ENCODE measurements around the gene LARGE1. TPM values are rescaled to one million over a fixed set of nuclear protein-coding genes. Genes with fewer than 3 reads are reported as not detected.

Gene LARGE1
- total and polyA plus RNA-seq, 2 of the 8 experiments (the other 6 are each of a cell fraction or from before 2014, with no cell fraction given) = 43.7 to 83.0 TPM

DNA sequence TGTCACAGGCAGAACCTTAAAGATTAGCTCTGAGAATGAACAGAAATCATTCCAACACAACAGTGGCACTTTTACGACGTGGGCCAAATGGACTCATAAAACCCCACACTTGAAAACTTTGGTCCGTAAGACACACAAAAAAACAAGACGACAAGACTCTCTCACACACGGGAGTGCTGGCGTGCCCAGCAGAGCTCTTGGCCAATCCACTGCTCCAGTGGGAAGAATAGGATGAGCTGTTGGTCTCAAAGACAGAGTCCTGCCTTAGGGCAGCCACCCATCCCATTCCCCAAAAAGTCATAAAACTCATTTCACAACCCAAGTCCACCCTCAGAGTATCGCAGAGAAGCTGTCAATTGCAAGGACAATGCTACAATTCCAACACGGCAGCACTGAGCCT, 18.2 kb downstream of the LARGE1 start:
- Histone ChIP-seq H4K20me1 (replicated peaks in 1 of 2; ENCODE audit: control insufficient read depth in 1 of 2, insufficient read depth in 2 of 2, low read length in 2 of 2) (peaks cover 1 to 2% of the 10 kb centered on the region in 2 experiments), H3K36me3 (ENCODE audit: control insufficient read depth in 2 of 4, insufficient read depth in 4 of 4, low read length in 3 of 4) (no peaks in the 10 kb centered on the region), H3K14ac (ENCODE audit: insufficient read length) (no peak overlapping the region), H3K23ac (ENCODE audit: insufficient read length) (no peak overlapping the region), H3K27ac (ENCODE audit: low read depth, low read length) (no peak overlapping the region; the same call in 1 of the 2 replicates), H3K4me1 (replicated peaks in 1 of 4; ENCODE audit: control insufficient read depth in 3 of 4, insufficient read depth in 4 of 4, low read length in 3 of 4) (peaks cover 24 to 40% (median 35%) of the 10 kb centered on the region in 4 experiments), H4K5ac (ENCODE audit: insufficient read length, low read depth, low read length) (no peak overlapping the region), H4K8ac (ENCODE audit: extremely low read depth, insufficient read depth, low read length) (no peak overlapping the region), H3K18ac (ENCODE audit: extremely low read depth, low read length) (no peak overlapping the region; the same call in 1 of the 2 replicates), H2BK5ac (ENCODE audit: low read depth, low read length) (no peak overlapping the region), H3K9ac (replicated peaks in 1 of 4; ENCODE audit: extremely low read depth in 1 of 4, low read depth in 3 of 4, low read length in 3 of 4) (no peak overlapping the region), H3K9me3 (ENCODE audit: insufficient read depth in 2 of 2, low read depth in 1 of 2, low read length in 1 of 2) (no peaks in the 10 kb centered on the region), H3K23me2 (ENCODE audit: low read depth, low read length) (no peaks in the 10 kb centered on the region), H3K27me3 (replicated peaks in 1 of 4; ENCODE audit: control insufficient read depth in 3 of 4, extremely low read depth in 1 of 4, insufficient read depth in 3 of 4, low read length in 3 of 4) (no peaks in the 10 kb centered on the region), H3K79me2 (ENCODE audit: control insufficient read depth in 1 of 2, insufficient read depth in 2 of 2, low read length in 2 of 2) (peaks cover 33 to 85% of the 10 kb centered on the region in 2 experiments), H4K91ac (replicated peaks; ENCODE audit: insufficient read length, low read length) (no peak overlapping the region), H3K56ac (replicated peaks; ENCODE audit: insufficient read length, low read depth, low read length) (no peak overlapping the region), H2BK120ac (replicated peaks; ENCODE audit: low read depth, low read length) (no peak overlapping the region), H3K4me3 (ENCODE audit: extremely low read depth in 1 of 4, insufficient read depth in 2 of 4, low read depth in 3 of 4, low read length in 4 of 4) (no peak overlapping the region), H2BK12ac (ENCODE audit: low read depth, low read length) (0 out of 2 replicates have a peak overlapping the region, but pooled peaks have one; percentile 23), H3K4me2 (ENCODE audit: insufficient read depth in 1 of 2, low read depth in 2 of 2, low read length in 2 of 2) (0 out of 4 replicates have a peak overlapping the region, but pooled peaks of 1 of the 2 experiments have one; percentile 10), H2AFZ (ENCODE audit: low read length) (no peak overlapping the region), H2BK15ac (ENCODE audit: low read length) (no peak overlapping the region), H3K4ac (replicated peaks; ENCODE audit: insufficient read length, low read depth, low read length) (no peak overlapping the region), H2BK20ac (ENCODE audit: low read length) (no peak overlapping the region), H2AK5ac (ENCODE audit: low read depth, low read length) (no peak overlapping the region), H3K79me1 (ENCODE audit: low read depth, low read length) (peaks cover 10% of the 10 kb centered on the region)
- TF ChIP-seq CREB1 (IDR thresholded peaks at IDR 0.05) = no peak
- WGBS, 2 experiments (ENCODE audit: extremely low coverage in 1 of 2, insufficient coverage in 1 of 2, insufficient read length in 1 of 2, insufficient replicate concordance in 2 of 2, low coverage in 1 of 2, low lambda C conversion rate in 2 of 2, missing lambda C conversion rate in 1 of 2) = 90% methylated on average over 8 of the region's 8 CpGs; no CpG with 5 or more reads in 1 of the 2 experiments
- CTCF ChIA-PET (ENCODE audit: partially characterized antibody) = interaction anchor here (0.7 to 2.0 kb wide), 5 partner anchors 8 to 72 kb away, joined by 3 to 5 read pairs (median 3); no protein-coding TSS in a partner anchor
- POLR2A ChIA-PET (ENCODE audit: partially characterized antibody) = interaction anchor here (2.1 kb wide), 1 partner anchor 19 kb away, joined by 9 read pairs; no protein-coding TSS in a partner anchor
- no peak for DNase-seq (ENCODE audit: low read depth in 1 of 2, low spot score in 2 of 2)
- peak; percentile 13 for FAIRE-seq
